ENCODE results near the gene MIER2. TPM values are rescaled to one million over a fixed set of nuclear protein-coding genes. Genes with fewer than 3 reads are reported as not detected.

Gene MIER2
- total RNA-seq, 1 experiment from 2014 or later = 40.1 TPM

GRCh38 chr19:364496-365287 lies 20.1 kb upstream of the MIER2 start:
- Histone ChIP-seq H3K27me3 (replicated peaks; ENCODE audit: control insufficient read depth, insufficient read depth, low read length) (no peaks in the 10 kb centered on the region), H3K4me3 (ENCODE audit: low read depth, low read length) (no peak overlapping the region), H3K9me3 (no peaks in the 10 kb centered on the region), H3K4me1 (no peaks in the 10 kb centered on the region), H3K36me3 (ENCODE audit: control insufficient read depth, insufficient read depth, low read length) (no peaks in the 10 kb centered on the region)
- POLR2A ChIA-PET = no interaction called here
- no peak for DNase-seq
- intact Hi-C loops (cut with micrococcal nuclease; ENCODE audit: unreplicated experiment) = no loop called here
- CTCF ChIA-PET = no interaction called here
- BruUV-seq (replicated peaks) = no TSS peak
- Mint-ChIP-seq H3K27ac (ENCODE audit: unreplicated experiment) (no peak overlapping the region), H3K9me3 (ENCODE audit: unreplicated experiment) (no peaks in the 10 kb centered on the region), H3K4me1 (ENCODE audit: low read depth, unreplicated experiment) (no peaks in the 10 kb centered on the region), H3K4me3 (ENCODE audit: unreplicated experiment) (no peak overlapping the region), H3K27me3 (ENCODE audit: insufficient read depth, unreplicated experiment) (peaks cover 17% of the 10 kb centered on the region), H3K36me3 (ENCODE audit: insufficient read depth, unreplicated experiment) (no peaks in the 10 kb centered on the region)
- no peak for TF ChIP-seq CTCF (IDR thresholded peaks at IDR 0.05; ENCODE audit: insufficient read depth in 1 of 2, low read depth in 1 of 2, low read length in 1 of 2, severe bottlenecking in 1 of 2, unreplicated experiment in 1 of 2)

GRCh38 chr19:362683-363082 lies 18.1 kb upstream of the MIER2 start:
- intact Hi-C loops (cut with micrococcal nuclease; ENCODE audit: unreplicated experiment) = no loop called here
- Histone ChIP-seq H3K36me3 (ENCODE audit: control insufficient read depth, insufficient read depth, low read length) (no peaks in the 10 kb centered on the region), H3K4me1 (no peaks in the 10 kb centered on the region), H3K27me3 (replicated peaks; ENCODE audit: control insufficient read depth, insufficient read depth, low read length) (no peaks in the 10 kb centered on the region), H3K9me3 (no peaks in the 10 kb centered on the region), H3K4me3 (ENCODE audit: low read depth, low read length) (no peak overlapping the region)
- peaks cover 8% of the 10 kb centered on the region for H3K27me3 Mint-ChIP-seq (ENCODE audit: insufficient read depth, unreplicated experiment)
- ChIA-PET CTCF (no interaction called here), POLR2A (no interaction called here)
- no peak for DNase-seq
- H3K27ac Mint-ChIP-seq (ENCODE audit: unreplicated experiment) = no peak overlapping the region
- H3K9me3 Mint-ChIP-seq (ENCODE audit: unreplicated experiment) = no peaks in the 10 kb centered on the region
- no peak overlapping the region for H3K4me3 Mint-ChIP-seq (ENCODE audit: unreplicated experiment)
- H3K4me1 Mint-ChIP-seq (ENCODE audit: low read depth, unreplicated experiment) = no peaks in the 10 kb centered on the region
- no peaks in the 10 kb centered on the region for H3K36me3 Mint-ChIP-seq (ENCODE audit: insufficient read depth, unreplicated experiment)
- BruUV-seq (replicated peaks) = no TSS peak
- no peak for TF ChIP-seq CTCF (IDR thresholded peaks at IDR 0.05; ENCODE audit: insufficient read depth in 1 of 2, low read depth in 1 of 2, low read length in 1 of 2, severe bottlenecking in 1 of 2, unreplicated experiment in 1 of 2)

- Mint-ChIP-seq H3K4me1 (ENCODE audit: low read depth, unreplicated experiment) (no peaks in the 10 kb centered on the region), H3K4me3 (ENCODE audit: unreplicated experiment) (no peak overlapping the region), H3K36me3 (ENCODE audit: insufficient read depth, unreplicated experiment) (no peaks in the 10 kb centered on the region), H3K27ac (ENCODE audit: unreplicated experiment) (no peak overlapping the region), H3K9me3 (ENCODE audit: unreplicated experiment) (no peaks in the 10 kb centered on the region), H3K27me3 (ENCODE audit: insufficient read depth, unreplicated experiment) (peaks cover 7% of the 10 kb centered on the region)
- Histone ChIP-seq H3K4me3 (ENCODE audit: low read depth, low read length) (no peak overlapping the region), H3K4me1 (no peaks in the 10 kb centered on the region), H3K9me3 (no peaks in the 10 kb centered on the region), H3K27me3 (replicated peaks; ENCODE audit: control insufficient read depth, insufficient read depth, low read length) (no peaks in the 10 kb centered on the region), H3K36me3 (ENCODE audit: control insufficient read depth, insufficient read depth, low read length) (no peaks in the 10 kb centered on the region)
- intact Hi-C loops (cut with micrococcal nuclease; ENCODE audit: unreplicated experiment) = no loop called here
- no peak for DNase-seq
- ChIA-PET POLR2A (no interaction called here), CTCF (no interaction called here)
- BruUV-seq (replicated peaks) = no TSS peak
- no peak for TF ChIP-seq CTCF (IDR thresholded peaks at IDR 0.05; ENCODE audit: insufficient read depth in 1 of 2, low read depth in 1 of 2, low read length in 1 of 2, severe bottlenecking in 1 of 2, unreplicated experiment in 1 of 2)
Measured at GRCh38 chr19:362154-362553, 17.6 kb upstream of the MIER2 start.

All from Caco-2 (cell line).